HG02938 (cell line): ENCODE results near the gene FOXD2.
"Not testable (repeated sequence)": the region's sequence is repeated elsewhere in the genome, so short reads cannot be mapped to it uniquely, and the experiment has no call there.

Experiments
- ATAC-seq: cut with Tn5 transposase; IDR thresholded peaks from one replicate; pipeline ENCODE4 v1.9.1; 2021; ENCODE audit warnings: mild to moderate bottlenecking, moderate library complexity; ENCODE audit not compliant: unreplicated experiment

The FOXD2 gene

DNA sequence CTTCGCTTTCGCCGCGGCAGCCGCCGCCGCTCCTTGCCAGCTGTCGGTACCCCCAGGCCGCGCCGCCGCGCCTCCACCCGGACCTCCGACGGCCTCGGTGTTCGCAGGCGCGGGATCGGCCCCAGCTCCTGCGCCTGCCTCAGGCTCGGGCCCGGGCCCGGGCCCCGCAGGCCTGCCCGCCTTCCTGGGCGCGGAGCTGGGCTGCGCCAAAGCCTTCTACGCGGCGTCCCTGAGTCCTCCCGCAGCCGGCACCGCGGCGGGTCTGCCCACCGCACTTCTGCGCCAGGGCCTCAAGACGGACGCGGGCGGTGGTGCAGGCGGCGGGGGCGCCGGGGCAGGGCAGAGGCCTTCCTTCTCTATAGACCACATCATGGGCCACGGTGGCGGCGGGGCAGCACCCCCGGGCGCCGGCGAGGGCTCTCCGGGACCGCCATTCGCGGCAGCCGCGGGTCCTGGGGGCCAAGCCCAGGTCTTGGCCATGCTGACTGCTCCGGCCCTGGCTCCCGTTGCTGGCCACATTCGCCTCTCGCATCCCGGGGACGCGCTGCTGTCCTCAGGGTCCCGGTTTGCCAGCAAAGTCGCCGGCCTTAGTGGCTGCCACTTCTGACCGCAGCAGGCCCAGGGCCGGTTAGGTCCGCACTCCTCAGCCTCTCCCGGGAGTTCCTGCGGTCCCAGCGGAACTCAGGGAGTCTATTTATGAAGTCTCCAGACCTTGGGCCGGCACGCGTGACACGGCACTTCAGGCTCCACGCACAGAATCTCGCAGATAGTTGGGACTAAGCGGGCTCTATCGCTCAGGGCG, 1.4 kb downstream of the FOXD2 start:
- no peak for ATAC-seq

DNA sequence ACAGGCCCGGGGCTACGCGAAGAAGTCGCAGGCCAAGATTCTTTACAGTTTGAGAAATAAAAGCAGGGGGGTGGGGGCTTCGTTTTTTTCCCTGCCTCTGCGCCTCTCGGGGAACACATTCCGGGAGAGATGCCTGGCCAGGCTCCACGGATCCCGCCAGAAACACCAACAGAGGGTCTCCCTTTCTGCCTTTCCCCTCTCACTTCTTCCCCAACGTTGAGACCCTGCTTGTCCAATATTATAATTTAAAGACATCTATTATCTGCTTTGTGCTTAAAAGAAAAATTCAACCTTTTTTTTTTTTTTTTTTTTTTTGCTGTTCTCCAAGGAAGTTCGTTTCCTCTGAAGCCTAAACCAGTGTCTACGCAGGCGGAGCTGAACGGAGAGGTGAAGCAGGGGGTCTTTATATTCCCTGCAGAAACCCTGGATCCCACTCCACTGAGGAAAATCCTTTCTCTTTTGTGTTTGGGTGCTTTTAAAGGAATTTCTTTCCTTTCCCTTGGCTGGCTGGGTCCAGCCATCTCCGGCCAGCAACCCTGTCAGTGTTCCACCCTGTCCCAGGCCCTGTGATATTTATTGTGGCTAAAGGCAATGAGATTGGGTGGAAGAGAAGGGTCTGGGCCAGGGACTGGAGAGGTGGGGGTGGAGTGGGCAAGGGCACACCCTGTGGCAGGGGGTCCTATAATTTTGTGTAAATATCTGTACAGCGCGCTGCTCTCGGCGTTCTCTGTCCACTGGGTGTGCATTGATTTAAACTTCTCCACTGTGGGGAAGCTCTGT, 2.2 kb downstream of the FOXD2 start:
- no peak for ATAC-seq

DNA sequence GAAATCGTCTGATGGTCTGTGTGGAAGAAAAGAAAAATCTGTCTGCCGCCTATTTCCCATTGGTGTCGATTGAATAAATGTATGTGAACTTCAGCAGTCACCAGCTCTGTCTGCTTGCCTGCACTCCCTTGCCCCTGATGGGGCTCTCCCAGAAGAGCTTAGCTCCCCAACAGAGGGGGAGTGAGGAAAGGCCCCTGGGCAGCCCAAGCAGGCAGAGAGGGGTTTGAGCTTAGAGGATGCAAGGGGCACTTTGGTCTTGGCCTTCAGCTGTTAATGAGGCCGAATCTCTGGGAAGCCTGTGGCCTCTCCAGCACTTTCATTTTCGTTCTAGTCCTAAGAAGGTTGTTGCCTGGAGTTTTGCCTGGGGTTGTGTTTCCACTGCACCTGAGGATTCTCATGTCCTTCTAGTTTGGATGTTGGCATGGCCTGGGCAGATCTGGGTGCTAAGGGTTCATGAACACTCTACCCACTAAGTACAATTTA, 2.8 kb downstream of the FOXD2 start:
- ATAC-seq = no peak

DNA sequence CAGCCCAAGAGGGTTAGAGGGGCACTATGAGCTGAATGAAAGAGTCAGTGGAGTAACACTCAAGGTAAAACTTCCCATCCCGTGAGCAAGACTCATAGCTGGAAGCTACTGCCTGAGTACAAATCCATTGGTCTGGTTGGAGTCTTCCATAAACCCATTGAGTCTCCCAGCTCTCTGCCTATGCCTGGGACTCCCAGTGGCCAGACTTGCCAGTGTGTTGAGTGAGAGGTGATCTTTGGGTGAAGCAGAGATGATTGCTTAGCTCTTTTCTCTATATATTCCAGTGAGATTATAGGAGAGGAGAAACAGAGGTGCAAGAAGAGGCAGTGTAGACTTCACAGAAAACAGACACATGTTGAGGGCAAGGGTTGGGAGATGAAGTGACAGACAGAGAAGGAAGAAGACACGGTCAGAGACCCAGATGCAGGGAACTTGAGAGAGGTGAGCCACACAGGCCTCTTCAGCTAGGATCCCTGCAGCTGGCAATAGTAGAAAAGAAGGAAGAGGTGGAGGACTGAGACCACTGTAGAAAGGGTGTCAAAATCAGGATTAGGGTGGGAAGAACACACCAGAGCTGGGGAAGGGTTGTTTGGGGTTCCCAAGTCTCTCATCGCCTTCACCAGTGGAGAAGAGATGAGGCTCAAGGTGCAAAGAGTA, 3.7 kb downstream of the FOXD2 start:
- ATAC-seq = no peak

DNA sequence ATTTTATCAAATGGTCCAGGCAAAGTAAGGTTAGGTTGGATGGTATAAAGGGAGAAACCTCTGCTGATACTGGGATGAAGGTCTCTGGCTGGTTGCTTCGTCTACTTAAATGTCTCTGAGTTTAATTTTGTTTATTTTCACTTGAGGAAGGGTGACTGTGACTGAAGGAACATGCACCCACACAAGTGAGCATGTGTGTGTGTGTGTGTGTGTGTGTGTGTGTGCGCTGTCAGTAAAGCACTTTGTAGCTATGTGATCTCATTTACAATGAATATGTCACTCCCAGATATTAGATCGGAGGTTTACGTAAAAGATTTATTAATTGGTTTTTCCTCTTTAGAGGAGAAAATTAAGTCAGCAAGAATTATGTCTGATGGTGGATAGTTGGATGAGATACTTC, 4.4 kb downstream of the FOXD2 start:
- ATAC-seq = no peak

DNA sequence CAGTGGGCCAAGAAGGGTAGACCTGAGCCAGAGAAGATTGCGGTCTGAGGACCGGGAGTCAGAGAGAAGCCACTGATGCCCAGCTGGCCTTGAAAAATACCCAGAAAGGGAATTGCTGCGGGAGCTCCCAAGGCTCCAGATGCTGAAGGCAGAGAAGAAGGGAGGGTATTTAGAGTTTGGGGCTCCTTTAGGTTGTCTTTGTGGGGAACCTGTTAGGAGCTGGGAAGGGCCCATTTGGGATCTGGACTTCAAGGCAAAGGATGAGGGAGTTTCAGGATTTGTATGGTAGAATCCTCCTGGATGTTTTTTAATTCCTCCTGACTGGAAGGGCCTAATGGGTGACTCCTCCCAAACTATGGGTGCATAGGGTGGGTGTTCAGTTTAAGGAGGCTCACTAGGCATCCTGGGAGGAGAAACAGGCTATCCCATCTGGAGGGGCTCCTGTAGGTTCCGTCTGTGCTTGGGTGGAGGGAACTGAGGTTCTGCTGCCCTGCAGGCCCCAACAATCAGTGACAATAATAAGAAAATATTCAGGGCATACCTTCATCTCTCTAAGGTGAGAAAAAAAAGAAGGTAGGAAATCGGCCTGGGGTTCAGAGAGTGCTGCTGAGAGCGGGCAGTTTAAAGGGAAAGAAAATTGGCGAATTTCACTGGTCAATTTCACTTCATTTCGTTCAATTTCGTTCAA, 5.1 kb downstream of the FOXD2 start:
- ATAC-seq = no peak

DNA sequence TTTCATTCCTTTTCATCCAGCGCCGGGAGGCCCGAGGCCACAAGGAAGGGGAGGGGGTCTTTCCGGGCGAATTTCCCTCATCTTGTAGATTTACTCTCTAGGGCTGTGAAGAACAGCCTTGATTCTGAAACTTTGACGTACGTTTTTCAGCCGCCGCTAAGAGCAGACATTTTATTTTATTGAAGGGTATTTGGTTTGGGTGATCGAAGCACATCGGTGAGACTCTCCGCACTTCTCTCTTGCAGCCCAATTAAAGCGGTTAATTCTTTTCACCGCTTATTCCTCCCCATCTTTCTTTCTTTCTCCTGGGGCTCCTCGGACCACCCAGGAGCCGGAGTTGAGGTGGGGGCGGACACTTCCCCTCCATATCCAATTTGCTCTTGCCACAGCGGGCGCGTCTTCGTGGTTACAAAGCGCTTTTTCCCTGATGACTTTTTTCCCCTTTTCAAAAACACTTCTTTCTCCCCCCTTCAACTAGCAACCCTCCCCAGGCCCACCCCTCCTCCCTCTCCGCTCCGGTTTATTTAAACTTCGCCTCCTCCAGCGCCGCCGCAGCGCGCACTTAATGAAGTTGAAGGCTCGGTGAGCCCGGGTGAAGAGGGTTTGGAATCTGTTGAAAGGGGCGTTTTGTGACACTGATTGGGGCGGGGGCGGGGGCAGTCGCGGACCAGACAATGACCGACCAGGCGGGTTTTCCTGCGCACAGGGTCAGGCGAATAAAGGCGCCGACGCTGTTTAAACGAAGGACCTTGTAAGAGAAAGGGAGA, 5.9 kb downstream of the FOXD2 start:
- ATAC-seq = no peak

DNA sequence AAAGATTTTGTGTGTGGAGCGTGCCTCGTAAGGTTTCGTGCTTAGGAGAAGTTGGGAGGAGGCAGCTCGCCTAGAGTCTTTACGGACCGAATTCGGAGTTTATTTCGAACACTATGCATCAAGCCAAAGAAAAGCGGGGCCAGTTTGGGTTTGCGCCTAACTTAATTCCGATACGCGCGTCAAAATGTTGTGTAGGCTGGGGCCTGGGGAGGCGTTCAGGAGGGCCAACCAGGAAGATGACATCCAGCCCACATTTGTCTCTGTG, 6.4 kb downstream of the FOXD2 start:
- no peak for ATAC-seq

DNA sequence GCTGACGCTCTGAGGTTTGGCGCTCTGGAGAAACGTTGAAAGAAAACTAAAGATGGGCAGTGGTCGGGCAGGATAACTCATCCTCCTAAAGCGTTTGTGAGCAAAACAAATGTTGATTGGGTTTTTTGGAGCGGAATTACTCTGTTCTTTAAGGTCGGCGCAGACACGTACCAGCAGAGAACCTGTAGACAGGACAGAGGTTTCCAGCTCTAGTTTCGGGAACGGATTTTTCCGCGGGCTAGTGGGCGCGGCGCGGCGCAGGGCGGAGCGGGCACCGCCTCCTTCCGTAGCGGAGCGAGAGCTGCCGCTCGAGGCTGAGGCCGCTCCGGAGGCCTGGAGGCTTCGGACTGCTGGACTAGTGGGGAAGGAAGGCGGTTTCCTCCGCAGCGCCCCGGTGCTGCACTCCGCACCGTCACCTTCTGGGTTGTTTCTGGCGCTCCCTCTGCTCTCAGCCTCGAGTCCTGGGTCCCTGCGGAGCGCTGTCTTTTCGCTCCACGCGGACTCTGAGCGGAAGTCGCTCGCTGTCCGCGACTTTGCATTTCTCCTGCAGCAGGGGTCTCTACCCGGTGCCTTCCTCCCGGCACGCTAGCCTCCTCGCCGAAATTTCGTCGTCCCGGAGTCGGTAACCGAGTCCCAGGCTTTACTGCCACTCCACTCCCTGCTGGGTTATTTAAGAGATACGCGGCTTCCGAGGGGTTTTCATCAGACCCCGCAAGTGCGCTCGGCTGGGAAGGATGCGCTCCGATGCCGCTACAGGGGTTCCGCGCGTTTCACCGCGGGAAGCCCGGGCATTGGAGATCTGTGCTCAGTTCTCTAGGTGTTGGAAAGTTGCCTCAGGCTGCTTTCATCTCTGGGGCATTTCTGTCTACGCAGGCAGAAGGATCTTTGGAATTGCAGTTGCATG, 7.0 kb downstream of the FOXD2 start:
- no peak for ATAC-seq

DNA sequence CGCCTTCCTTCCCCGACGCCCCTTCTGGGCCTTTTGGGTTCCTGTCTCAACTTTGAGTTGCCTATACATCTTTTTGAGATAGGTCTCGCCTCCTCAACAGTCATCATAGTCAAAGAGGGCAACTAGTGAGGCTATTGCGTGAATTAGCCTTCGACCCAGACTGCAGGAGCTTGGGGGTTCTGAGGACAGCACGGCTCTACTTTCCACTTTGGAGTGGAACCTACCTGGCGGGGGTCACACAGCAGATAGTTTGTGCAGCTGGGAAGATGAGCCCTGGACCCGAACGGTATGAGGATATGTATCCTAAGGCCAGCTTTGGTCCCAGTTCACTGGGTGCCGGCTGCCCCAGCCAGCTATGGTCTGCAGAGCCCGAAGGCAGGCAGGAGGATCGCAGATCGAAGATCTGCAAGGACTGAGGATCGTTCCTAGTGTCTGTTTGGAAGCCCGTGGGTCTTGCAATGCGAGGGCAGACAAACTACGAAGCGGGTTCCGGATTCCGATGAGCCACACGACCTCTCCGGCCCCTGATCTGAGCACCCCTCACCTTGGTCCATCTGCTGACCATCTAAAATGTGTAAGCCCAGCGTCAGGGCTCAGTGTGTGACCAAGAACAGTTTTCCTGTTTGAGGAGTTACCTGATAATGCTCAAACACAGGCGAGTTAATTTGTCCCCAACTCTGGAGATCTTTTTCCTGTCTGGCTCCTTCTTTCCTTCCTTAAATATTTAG, 8.1 kb downstream of the FOXD2 start:
- no peak for ATAC-seq

DNA sequence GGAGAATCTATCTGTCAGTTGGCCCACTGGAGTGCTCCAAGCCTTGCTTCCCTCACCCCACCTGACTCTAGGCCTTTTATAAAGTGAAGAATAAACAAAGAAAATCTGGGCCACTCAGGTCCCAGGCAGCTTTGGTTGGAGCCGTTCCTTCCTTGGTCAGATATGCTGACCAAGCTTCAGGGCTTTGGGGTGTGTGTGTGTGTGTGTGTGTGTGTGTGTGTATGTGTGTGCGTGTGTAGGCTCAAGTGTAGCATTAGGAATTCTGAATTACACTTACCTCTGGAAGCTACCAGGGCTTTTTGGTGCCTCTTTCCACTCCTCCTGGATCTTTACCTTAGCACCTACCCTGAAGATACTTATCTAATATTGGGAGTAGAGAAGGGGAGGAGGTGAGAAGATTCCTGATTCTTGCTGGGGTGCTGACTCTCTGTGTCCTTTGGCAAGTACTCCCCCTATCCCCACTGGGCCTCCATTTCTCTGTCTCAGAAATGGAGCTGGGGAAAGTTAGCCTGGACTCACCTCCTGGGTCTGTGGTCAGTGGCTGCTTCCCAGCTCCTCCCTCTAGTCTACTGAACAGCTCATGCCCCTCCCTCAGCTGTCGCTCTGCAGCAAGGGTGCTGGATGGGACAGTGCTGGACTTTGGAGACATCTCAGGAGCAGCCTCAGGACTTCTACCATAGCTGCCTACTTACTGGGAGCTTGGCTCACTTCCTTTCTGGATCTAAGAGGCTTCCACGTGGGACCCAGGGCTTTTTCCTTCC, 10.8 kb downstream of the FOXD2 start:
- ATAC-seq = no peak

DNA sequence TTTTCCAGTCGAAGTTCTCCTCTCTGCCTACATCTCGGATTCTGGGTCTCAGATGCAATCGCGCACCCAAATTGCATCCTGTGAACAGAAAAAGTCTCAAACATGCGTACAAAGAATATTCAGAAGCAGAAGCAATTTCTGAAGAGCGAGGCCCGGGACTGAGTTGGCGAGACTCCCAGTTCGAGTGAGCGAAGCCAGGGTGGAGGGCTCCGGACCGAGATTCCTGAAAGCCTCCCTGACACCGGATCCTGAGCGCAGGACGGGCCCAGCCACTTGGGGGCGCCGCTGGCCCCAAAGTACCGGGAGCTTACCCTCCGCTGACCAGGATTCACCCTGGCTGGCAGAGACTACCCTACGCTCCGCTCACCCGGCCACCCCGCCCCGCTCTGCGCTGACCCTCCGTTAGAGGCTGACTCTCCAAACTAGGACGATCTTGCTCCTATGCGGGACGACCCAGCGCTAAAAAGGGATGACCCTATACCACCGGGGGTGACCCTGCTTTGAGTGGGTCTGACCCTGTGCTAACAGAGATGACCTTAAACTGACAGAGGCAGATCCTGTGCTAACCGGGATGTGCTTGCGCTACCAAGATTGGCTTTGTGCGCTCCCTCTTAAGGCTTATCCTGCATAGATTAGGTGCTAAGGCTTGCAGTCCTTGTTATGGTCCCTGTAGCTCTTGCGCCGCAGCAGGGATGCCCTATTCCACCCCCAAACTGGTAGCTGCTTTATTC, 12.1 kb downstream of the FOXD2 start:
- ATAC-seq = no peak

DNA sequence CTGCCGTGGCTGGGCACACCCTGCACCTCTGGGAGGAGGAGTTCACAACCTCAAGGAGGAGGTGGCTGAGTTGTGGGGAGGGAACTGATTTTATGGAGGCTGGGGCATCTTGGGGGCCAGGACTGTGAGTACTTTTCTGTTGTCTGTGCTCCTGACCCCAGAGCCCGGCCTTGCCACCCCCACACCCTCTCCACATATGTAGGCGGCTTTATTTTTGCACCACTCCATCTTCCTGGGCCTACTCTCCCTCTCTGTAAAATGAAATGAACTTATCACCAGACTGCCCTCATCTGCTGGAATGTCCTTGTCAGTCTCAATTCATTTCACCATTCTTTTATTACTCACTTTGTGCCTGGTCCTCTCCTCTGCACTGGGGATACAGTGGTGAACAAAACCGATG, 12.8 kb downstream of the FOXD2 start:
- ATAC-seq = no peak

DNA sequence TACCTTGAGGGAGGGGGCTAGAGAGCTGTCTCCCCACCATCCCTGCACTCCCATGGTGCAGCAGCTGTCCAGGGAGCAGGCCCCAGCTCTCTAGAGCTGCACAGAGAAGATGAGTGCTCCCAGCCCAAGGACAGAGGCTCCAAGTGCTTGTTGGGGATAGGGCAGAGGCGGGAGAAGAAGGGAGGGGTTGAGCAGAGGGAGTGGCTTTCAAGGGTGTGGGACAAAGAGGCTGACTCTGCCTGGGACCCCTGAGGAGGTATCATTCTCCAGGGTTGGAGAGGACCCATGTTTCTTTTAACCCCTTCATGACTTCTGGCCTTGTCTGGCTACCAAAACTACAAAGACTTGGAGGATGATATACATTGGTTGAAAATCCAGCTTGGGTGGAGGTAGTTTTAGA, 14.6 kb downstream of the FOXD2 start:
- no peak for ATAC-seq

DNA sequence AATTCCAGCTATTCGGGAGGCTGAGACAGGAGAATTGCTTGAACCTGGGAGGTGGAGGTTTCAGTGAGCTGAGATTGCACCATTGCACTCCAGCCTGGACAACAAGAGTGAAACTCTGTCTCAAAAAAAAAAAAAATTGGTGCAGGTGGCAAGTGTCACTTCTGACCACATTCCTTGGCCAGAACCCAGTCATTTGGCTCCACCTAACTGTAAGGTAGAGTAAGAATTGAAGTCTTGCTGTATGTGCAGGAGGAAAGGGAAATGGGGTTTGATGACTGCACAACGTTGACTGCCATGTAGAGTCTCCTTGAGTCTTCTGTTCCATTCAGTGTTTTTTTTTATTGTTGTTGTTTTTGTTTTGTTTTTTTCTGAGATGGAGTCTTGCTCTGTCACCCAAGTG, 16.1 kb downstream of the FOXD2 start:
- ATAC-seq = not testable (repeated sequence)

DNA sequence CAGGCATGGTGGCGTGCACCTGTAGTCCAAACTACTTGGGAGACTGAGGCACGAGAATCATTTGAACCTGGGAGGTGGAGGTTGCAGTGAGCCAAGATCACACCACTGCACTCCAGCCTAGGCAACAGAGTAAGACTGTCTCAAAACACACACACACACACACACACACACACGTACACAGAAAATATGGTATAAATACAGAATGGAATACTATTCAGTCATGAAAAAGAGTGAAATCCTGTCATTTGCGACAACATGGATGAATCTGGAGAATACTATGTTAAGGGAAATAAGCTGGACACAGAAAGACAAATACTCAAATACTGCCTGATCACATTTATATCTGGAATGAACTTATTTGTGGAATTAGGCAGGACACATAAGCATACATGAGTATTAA, 18.4 kb downstream of the FOXD2 start:
- no peak for ATAC-seq

DNA sequence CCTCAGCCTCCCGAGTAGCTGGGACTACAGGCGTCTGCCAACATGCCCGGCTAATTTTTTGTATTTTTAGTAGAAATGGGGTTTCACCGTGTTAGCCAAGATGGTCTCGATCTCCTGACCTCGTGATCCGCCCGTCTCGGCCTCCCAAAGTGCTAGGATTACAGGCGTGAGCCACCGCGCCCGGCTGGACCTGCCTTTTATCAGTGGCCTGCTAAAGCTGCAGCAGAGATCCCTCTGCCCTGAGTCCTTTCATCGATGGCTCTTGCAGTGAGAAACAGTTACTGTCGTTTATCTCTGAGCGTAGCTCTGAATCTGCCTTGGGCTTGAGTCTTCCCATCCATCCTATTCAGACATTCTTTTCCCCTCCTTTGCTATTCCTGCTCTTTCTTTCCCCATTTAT, 19.7 kb downstream of the FOXD2 start:
- not testable (repeated sequence) for ATAC-seq
